ENCODE measurements around the gene CLOCK.
"Not testable (repeated sequence)": the region's sequence is repeated elsewhere in the genome, so short reads cannot be mapped to it uniquely, and the experiment has no call there.

The CLOCK gene, protein sequence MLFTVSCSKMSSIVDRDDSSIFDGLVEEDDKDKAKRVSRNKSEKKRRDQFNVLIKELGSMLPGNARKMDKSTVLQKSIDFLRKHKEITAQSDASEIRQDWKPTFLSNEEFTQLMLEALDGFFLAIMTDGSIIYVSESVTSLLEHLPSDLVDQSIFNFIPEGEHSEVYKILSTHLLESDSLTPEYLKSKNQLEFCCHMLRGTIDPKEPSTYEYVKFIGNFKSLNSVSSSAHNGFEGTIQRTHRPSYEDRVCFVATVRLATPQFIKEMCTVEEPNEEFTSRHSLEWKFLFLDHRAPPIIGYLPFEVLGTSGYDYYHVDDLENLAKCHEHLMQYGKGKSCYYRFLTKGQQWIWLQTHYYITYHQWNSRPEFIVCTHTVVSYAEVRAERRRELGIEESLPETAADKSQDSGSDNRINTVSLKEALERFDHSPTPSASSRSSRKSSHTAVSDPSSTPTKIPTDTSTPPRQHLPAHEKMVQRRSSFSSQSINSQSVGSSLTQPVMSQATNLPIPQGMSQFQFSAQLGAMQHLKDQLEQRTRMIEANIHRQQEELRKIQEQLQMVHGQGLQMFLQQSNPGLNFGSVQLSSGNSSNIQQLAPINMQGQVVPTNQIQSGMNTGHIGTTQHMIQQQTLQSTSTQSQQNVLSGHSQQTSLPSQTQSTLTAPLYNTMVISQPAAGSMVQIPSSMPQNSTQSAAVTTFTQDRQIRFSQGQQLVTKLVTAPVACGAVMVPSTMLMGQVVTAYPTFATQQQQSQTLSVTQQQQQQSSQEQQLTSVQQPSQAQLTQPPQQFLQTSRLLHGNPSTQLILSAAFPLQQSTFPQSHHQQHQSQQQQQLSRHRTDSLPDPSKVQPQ

GRCh38 chr4:55546756-55547465 is at the start of gene CLOCK:
TSS of gene CLOCK (minus strand) at chr4:55546909. CDS start at chr4:55482785, 64,124 bp downstream.
- peak; percentile 84 to 86 for DNase-seq

DNA sequence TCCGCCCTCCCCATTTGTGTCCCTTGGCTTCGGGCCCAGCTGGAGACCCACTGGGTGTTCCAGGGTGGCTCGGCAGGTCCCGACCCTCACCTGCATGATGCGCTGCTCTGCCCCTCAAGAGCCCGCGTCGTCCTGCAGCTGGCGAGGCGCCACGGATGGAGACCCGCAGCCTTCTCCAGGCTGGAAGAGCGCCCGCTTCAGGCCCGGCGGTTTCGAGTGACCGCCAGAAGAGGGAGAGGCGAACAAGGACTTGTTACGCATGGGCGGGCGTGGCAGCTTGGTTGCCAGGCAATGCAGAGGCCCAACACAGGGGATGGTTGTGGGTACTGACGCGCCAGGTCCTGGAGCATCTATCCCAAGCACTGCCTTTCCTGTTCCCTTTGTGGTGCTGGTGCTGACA is 45.3 kb upstream of the CLOCK start, which contains the start of gene PDCL2:
TSS of gene PDCL2 (minus strand) at position 232 of the 400 bp plus-strand sequence. CDS start at position 96, 136 bp downstream.
- DNase-seq, result no peak

DNA sequence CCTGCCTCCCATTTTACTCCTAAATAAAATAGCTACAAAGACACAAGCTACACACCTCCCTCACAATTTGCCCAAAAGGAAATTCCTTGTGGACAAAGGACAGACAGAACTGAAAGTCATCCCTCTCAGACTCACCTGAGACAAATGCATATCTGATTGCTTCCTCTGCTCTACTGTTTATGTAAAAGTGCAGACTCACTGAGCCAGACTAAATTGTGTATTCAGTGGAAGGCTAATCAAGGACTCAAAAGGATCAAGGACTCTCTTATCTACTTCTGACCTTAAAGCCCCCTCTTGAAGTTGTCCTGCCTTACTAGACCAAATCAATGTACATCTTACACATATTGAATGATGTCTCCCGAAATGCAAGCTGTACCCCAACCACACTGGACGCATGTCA is 41.5 kb upstream of the CLOCK start:
- DNase-seq, result no peak

- not testable (repeated sequence) for DNase-seq
Measured at GRCh38 chr4:55582773-55583172, 36.1 kb upstream of the CLOCK start.

DNA sequence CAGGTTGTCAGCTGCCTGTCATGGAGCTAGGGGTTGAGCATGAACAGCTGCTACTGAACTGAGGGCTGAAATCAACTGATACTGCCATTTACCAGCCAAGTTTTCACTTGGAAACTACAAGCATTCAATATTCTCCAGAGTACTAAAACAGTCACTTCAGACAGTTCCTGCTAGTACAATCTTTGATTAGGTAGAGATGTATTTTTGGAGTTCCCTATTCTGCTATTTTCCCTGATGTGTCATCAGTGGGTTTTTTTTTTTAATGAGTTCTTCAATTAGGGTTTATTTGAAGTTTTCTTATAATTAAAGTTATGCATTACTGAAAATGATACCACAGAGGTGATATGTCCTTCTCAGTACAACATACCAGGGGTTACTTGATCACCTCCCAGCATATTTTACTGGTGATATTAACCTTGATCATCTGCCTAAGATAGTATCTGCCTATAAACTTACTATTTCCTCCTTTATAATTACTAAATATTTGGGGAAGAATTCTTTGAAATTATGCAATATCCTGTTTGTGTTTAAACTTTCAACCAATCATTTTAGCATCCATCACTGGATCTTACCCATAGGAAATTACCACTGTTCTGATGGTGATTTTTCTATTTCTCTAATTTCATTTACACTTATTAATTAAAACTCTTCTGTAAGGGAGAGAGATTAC is 31.8 kb upstream of the CLOCK start:
- no peak for DNase-seq

DNA sequence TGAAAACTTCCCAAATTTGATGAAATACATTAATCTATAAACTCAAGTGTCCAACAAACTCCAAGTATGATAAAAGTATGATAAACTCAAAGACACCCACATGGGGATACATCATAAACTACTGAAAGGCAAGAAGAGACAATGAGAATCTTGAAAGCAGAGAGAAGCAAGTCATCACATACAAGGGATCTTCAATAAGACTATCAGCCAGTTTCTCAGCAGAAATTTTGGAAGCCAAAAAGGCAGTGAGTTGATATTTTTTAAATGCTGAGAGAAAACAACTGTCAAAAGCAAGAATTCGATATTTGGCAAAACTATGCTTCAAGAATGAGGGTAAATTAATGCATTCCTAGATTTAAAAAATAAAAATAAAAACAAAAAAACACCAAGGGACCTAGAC is 28.8 kb upstream of the CLOCK start:
- DNase-seq, result no peak

DNA sequence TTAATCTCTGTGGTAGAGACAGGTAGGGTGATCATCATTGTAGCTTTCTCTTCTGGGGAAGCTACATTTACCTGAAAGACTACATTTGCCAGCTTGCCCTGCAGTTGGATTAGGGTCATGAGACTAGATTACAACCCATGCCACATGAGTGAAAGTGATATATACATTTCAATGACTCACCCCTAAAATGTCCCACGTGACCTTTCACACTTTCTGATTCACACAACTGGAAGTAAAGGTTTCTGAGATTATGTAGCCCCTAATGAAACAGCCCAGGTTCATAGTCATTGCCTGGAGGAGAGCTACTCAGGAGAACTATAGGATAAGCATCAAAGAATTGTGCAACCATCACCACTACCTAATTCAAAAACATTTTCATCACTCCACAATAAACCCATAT is 27.5 kb upstream of the CLOCK start:
- DNase-seq, result no peak

DNA sequence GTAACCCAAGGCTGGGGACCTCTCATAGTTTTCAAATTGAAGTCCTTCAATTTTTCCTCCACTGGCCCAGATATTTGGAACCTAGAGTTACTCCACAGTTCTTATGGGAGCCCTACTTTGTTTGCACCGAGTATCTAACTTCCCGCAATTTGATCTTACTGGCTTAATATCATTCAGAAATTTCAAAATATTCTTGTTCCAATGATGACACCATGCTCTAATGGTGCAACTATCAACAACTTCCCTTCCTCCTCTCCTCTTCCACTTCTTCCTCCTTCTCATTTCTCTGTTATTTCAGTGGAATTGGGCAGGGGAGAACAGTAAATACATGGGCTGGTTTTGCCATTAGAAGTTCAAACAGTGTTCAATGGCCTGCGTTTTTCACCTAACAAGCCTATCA is 25.1 kb upstream of the CLOCK start:
- no peak for DNase-seq

GRCh38 chr4:55568905-55569504 is 22.3 kb upstream of the CLOCK start:
- no peak for DNase-seq

GRCh38 chr4:55561889-55562288 is 15.2 kb upstream of the CLOCK start:
- no peak for DNase-seq

- no peak for DNase-seq
Measured at GRCh38 chr4:55560096-55560495, 13.4 kb upstream of the CLOCK start.

GRCh38 chr4:55554453-55555030 is 7.8 kb upstream of the CLOCK start:
- DNase-seq, result peak in 1 of 2 donors; percentile 16

DNA sequence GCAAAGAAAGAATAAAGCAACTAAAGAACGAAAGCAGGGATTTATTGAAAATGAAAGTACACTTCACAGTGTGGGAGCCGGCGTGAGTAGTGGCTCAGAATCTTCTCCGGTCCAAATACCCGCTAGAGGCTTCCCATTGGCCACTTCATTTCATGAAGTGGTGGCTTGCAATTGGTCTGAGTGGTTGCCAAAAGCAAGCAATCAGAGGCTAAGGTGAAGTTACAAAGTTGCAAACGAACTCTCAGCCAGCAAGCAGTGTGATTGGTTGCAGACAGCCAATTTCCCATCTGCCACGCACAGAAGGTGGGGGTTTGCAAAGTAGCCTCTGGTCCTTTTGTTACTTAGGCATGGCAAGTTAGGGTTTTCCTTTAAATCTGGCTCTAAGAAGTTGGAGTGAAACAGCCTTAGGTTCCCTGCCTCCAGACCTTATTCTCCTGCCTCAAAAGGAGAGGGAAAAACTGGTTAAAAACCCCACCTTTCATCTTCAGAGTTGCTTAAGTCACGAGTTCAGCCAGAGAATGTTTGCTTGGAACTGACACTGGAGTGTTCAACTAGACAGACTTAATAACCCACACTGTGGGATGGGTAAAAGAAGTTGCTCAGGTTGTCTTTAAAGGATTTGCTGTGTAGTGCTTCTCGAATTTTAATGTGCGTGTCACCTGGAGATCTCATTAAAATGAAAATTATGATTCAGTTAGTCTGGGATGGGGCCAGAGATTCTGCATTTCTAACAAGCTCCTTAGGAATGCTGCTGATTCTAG is 6.9 kb upstream of the CLOCK start:
- DNase-seq, result peak in 1 of 2 donors; percentile 1

DNA sequence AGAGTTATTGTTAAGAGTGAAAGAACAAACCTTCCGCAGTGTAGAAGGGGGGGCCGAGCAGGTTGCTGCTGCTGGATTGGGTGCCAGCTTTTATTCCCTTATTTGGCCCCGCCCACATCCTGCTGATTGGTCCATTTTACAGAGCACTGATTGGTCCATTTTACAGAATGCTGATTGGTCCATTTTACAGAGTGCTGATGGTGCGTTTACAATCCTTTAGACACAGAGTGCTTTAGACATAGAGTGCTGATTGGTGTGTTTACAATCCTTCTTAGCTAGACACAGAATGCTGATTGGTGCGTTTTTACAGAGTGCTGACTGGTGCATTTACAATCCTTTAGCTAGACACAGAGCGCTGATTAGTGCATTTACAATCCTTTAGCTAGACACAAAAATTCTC is 5.3 kb upstream of the CLOCK start:
- not testable (repeated sequence) for DNase-seq

GRCh38 chr4:55549888-55550287 is 3.2 kb upstream of the CLOCK start:
- no peak for DNase-seq

DNA sequence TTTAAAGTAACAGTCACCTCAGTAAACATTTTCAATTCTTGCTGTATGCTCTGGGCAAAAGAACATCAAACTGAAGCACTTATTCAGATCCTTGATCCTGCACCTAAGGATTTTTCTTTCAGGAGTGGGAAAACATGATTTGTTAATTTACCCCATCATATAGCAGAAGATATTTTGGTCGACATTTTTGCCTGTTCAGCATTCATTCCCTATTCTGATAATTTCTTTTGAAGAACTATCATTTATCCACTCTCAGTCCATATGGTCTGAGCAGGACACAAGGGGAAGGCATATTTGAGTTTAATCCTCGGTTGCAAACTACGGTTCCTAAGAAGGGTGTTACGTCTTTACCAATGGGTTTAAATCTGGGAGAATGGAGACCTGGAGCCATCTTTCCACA is 1.2 kb upstream of the CLOCK start:
- no peak for DNase-seq

DNA sequence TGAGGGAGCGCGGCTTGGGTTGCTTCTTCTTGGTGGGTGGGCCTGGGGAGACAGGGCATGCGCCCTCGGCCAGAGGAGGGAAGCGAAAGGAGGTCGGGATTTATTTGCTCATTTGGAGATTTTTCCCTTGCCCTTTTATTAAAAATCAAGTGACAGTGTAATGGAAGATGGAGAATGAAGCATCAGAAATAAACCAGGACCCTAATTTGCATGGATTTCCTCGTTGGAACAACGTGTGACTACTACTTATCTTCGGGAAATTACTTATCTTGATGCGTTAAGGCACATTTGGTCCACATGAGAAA is 709 bp upstream of the CLOCK start:
- no peak for DNase-seq

- DNase-seq, result no peak
Measured at GRCh38 chr4:55546506-55546755, 278 bp downstream of the CLOCK start.

DNA sequence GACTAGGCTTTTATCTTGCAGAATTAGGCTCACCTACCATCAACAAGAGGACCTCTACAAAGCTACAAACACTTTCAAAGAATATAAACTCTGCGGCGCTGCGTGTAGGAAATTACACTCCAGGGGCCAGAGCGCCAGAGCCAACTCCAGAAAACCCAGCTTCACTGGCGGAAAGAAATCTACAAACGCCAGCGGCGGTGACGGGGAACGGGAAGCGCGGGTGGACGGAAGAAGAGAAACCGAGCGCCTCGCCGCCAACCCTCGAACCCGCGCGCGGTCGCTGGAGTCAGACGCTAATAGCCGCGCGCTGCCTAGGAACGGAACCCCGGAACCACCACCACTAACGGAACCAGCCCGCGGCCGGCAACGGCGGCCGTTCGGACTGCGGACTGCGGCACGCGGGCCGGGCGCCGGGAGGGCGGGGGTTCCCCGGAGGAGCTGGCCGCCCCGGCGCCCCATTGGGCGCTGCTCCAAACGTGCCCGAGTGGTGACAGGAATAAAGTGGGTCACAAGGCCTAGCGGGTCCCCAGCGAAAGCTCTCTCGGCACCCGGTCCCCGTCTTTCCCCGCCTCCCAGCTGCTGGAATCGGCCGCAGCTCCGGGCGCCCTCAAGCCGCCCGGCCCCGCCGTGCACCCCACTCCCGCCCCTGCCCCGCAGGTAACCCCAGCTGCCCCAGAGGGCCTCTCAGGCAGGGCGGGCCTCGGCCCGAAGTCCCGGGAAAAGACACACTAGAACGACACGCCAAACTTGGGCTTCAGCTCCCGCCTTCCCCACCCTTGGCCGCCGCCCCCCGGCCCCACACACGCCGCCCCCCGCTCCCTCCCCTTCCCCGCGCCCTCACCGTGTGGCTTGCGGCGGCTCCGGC is 836 bp downstream of the CLOCK start:
- DNase-seq, result peak; percentile 64 to 76

DNA sequence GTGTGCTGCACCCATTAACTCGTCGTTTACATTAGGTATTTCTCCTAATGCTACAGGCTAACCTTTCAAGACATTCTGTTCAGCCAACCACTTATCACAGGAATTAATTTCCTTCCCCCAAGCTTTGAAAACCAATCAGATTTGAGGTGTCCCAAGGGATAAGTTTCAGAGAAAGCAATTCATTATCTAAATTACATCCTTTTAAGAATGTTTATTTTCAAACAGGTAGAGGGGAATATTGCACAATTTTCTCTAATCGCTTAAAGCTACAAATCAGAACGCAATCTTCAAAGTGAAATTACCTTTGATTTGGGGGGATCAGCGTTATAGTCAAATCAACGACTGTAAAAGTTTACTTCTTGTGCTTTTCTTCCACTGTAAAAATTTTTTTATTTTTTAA is 1.6 kb downstream of the CLOCK start:
- no peak for DNase-seq

- no peak for DNase-seq
Measured at GRCh38 chr4:55543858-55544257, 2.9 kb downstream of the CLOCK start.
